GM12878 (cell line): ENCODE results near the gene TNK2. TPM values are rescaled to one million over a fixed set of nuclear protein-coding genes. Genes with fewer than 3 reads are reported as not detected.

ENCODE experiments used
- BHLHE40 ChIP-seq, 2 experiments: fragments of 450-650 bp in 1 of 2; IDR thresholded peaks; 2 replicates each; pipeline ENCODE4 v1.6.1; 2011 to 2017; ENCODE audit warnings: low read depth in 2 of 2, borderline replicate concordance in 1 of 2, improper control_type of control experiment in 1 of 2, low read length in 1 of 2, mild to moderate bottlenecking in 1 of 2
- CEBPZ ChIP-seq: fragments of 150-350 bp; IDR thresholded peaks from 2 replicates; pipeline ENCODE4 v1.6.1; 2016; ENCODE audit warnings: low read depth, low read length
- CTCF ChIP-seq, 3 experiments: IDR thresholded peaks in 2 of 3; conservative IDR thresholded peaks in 1 of 3; 2 replicates each; pipeline ENCODE4 v1.5.1; 2011; ENCODE audit warnings: low read depth in 3 of 3, low read length in 3 of 3, mild to moderate bottlenecking in 3 of 3, control low read depth in 2 of 3, moderate library complexity in 2 of 3, inconsistent platforms in 1 of 3, mixed read lengths in 1 of 3; ENCODE audit not compliant: control insufficient read depth in 2 of 3, insufficient read depth in 1 of 3; ENCODE audit errors: extremely low read depth in 1 of 3
- E2F4 ChIP-seq: IDR thresholded peaks from 2 replicates; pipeline ENCODE4 v1.6.1; 2012; ENCODE audit warnings: low read depth, low read length, improper control_type of control experiment
- E4F1 ChIP-seq: fragments of 450-650 bp; IDR thresholded peaks from 2 replicates; pipeline ENCODE4 v1.6.1; 2018; ENCODE audit warnings: borderline replicate concordance, mild to moderate bottlenecking; ENCODE audit not compliant: partially characterized antibody
- PRDM15 ChIP-seq: fragments of 450-650 bp; formaldehyde crosslinking; IDR thresholded peaks from 2 replicates; pipeline ENCODE4 v1.4.0; 2020; ENCODE audit warnings: mild to moderate bottlenecking, moderate library complexity
- RAD21 ChIP-seq: IDR thresholded peaks from 2 replicates; pipeline ENCODE4 v1.6.1; 2011; ENCODE audit warnings: mild to moderate bottlenecking, low read depth, low read length, moderate library complexity; ENCODE audit not compliant: insufficient read depth
- RELA ChIP-seq: fragments of 450-650 bp; IDR thresholded peaks from 2 replicates; pipeline ENCODE4 v1.8.0; 2014; ENCODE audit warnings: borderline replicate concordance; ENCODE audit not compliant: partially characterized antibody
- SMARCA5 ChIP-seq: fragments of 450-650 bp; IDR thresholded peaks from 2 replicates; pipeline ENCODE4 v1.6.1; 2017; ENCODE audit warnings: mild to moderate bottlenecking
- SMC3 ChIP-seq: IDR thresholded peaks from 2 replicates; pipeline ENCODE4 v1.6.1; 2011; ENCODE audit warnings: low read length, improper control_type of control experiment, borderline replicate concordance
- TCF12 ChIP-seq: IDR thresholded peaks from 2 replicates; pipeline ENCODE4 v1.6.1; 2011; ENCODE audit warnings: low read depth, mild to moderate bottlenecking, low read length
- YY1 ChIP-seq: IDR thresholded peaks from 2 replicates; pipeline ENCODE4 v1.6.1; 2011; ENCODE audit warnings: low read depth, mild to moderate bottlenecking, low read length
- ZNF384 ChIP-seq: IDR thresholded peaks from 2 replicates; pipeline ENCODE4 v1.6.1; 2012; ENCODE audit warnings: low read depth, mild to moderate bottlenecking, low read length, improper control_type of control experiment, borderline replicate concordance
- polyA plus RNA-seq, 11 experiments: library from polyadenylated mRNA; depleted of rRNA in 4 of 11; unstranded in 6 of 11; stranded (reverse) in 5 of 11; fragments of >200 nt; fragmentation: Nextera tagmentation in 4 of 11; fragmentation: Illumina TruSeq in 1 of 11; extraction: Ambion mirVana in 4 of 11; extraction: Trizol in 1 of 11; gene quantifications; 1 replicate in 1 of 11; 2 replicates in 10 of 11; pipeline versions ENCODE4 v1.2.1 to v1.2.3, GENCODE V29; 2011 to 2016; ENCODE audit warnings: inconsistent platforms in 2 of 11, missing spikeins in 2 of 11, low read depth in 1 of 11
- total RNA-seq, 4 experiments: library from RNA; depleted of rRNA in 3 of 4; stranded (reverse); fragments of >200 nt in 3 of 4; fragmentation: Illumina TruSeq in 1 of 4; extraction: Trizol in 1 of 4; gene quantifications; 2 replicates each; pipeline versions ENCODE4 v1.2.1 to v1.2.3, GENCODE V29; 2013 to 2021

TNK2 gene
- total and polyA plus RNA-seq, 10 of the 15 experiments (the other 5 are each of a cell fraction or from before 2014, with no cell fraction given) = 0.13 to 47.8 (median 10.8) TPM

- TF ChIP-seq E4F1 (no peak), SMC3 (peak; percentile 81), CEBPZ (no peak), ZNF384 (no peak), RAD21 (peak; percentile 62), TCF12 (0 out of 2 replicates have a peak, but pooled peaks have one; percentile 23), E2F4 (no peak), RELA (no peak), PRDM15 (CRISPR knock-in tag) (no peak), SMARCA5 (peak; percentile 61; the same call in 1 of the 2 replicates), BHLHE40 (IDR thresholded peaks at IDR 0.05; ENCODE audit: borderline replicate concordance in 1 of 2, low read depth in 2 of 2, low read length in 1 of 2) (no peak), YY1 (0 out of 2 replicates have a peak, but pooled peaks have one; percentile 19), CTCF (IDR thresholded peaks at IDR 0.05 in 2 of 3, conservative IDR thresholded peaks at IDR 0.05 in 1 of 3; ENCODE audit: control insufficient read depth in 2 of 3, extremely low read depth in 1 of 3, insufficient read depth in 1 of 3, low read depth in 3 of 3, low read length in 3 of 3) (peak; percentile 77 to 96 (median 80))
Observed at GRCh38 chr3:195863121-195864061, 45.0 kb downstream of the TNK2 start (continued).
